ENCODE results near the gene COG7. TPM values are rescaled to one million over a fixed set of nuclear protein-coding genes. Genes with fewer than 3 reads are reported as not detected.
A peak's percentile ranks its signal among the peaks of the same experiment; 100 is the strongest.

Gene COG7
- total RNA-seq, 4 donors from 2014 or later: 6.9 to 18.6 (median 16.0) TPM

DNA sequence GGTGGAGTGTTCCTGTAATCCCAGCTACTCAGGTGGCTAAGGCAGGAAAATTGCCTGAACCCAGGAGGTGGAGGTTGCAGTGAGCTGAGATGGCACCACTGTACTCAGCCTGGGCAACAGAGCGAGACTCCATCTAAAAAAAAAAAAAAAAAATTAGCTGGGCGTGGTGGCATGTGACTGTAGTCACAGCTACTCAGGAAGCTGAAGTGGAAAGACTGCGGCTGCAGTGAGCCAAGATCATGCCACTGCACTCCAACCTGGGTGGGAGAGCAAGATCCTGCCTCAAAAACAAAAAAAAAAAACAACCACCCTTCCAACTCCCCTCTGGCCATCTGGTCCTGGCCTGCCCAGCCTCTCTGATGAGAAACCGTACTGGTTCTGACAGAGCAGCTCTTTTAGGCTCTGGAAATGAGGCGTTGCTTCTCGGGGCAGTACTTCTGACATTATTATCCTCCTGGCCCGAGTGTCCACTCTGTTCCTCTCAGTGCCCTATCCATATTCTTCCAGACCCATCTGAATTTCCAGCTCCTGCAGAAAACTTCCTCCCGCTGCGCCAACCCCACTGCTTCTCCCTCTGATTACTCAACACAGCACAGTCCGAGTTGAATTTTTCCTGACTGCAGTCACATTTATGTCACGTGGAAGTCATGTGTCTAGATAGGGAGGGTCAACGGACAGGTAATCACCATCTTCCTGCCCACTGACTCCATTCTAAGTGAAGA lies 44.0 kb upstream of the COG7 start:
- no peak for ATAC-seq
- TF ChIP-seq, protein P1, sequence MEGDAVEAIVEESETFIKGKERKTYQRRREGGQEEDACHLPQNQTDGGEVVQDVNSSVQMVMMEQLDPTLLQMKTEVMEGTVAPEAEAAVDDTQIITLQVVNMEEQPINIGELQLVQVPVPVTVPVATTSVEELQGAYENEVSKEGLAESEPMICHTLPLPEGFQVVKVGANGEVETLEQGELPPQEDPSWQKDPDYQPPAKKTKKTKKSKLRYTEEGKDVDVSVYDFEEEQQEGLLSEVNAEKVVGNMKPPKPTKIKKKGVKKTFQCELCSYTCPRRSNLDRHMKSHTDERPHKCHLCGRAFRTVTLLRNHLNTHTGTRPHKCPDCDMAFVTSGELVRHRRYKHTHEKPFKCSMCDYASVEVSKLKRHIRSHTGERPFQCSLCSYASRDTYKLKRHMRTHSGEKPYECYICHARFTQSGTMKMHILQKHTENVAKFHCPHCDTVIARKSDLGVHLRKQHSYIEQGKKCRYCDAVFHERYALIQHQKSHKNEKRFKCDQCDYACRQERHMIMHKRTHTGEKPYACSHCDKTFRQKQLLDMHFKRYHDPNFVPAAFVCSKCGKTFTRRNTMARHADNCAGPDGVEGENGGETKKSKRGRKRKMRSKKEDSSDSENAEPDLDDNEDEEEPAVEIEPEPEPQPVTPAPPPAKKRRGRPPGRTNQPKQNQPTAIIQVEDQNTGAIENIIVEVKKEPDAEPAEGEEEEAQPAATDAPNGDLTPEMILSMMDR (IDR thresholded peaks at IDR 0.05): no peak
- TF ChIP-seq POLR2AphosphoS5 (IDR thresholded peaks at IDR 0.05) (no peak), EP300 (IDR thresholded peaks at IDR 0.05) (no peak), POLR2A (IDR thresholded peaks at IDR 0.05) (no peak)
- H3K4me1 ChIP-seq: peaks cover 0 to 56% (median 3%) of the 10 kb centered on the region in 3 donors
- H3K27me3 ChIP-seq: no peaks in the 10 kb centered on the region
- no peak overlapping the region for H3K4me3 ChIP-seq
- H3K36me3 ChIP-seq: peaks cover 0 to 63% of the 10 kb centered on the region in 2 donors
- H3K27ac ChIP-seq: peak overlapping the region in 3 of 4 donors; percentile 41 to 52 (median 49)
- WGBS, 2 donors (ENCODE audit: low coverage in 1 of 2): 60 to 61% methylated on average over 5 to 12 of the region's 12 CpGs
- H3K9me3 ChIP-seq: no peaks in the 10 kb centered on the region

DNA sequence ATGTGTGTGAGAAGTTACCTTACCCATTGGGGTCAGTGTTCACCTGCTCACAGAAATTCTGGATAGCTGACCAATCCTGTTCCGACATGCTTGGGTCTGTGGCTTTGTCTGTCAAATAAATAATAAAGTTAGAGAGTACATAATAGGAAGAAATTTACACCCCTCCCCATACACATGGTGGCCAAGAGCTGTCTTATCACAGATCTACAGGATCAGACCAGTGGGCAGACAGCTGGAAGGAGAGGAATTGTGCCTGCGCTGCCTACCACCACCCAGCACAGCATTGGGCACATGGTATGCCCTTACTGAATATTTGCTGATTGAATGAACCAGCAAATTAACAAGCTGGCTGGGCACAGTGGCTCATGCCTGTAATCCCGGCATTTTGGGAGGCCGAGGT lies 42.7 kb upstream of the COG7 start:
- Histone ChIP-seq H3K9me3 (no peaks in the 10 kb centered on the region), H3K4me1 (peaks cover 0 to 48% (median 3%) of the 10 kb centered on the region in 3 donors), H3K27ac (no peak overlapping the region), H3K4me3 (no peak overlapping the region), H3K27me3 (no peaks in the 10 kb centered on the region), H3K36me3 (peaks cover 0 to 66% of the 10 kb centered on the region in 2 donors)
- TF ChIP-seq, protein P1 (IDR thresholded peaks at IDR 0.05): no peak
- no peak for TF ChIP-seq EP300 (IDR thresholded peaks at IDR 0.05)
- no peak for TF ChIP-seq POLR2A (IDR thresholded peaks at IDR 0.05)
- no peak for TF ChIP-seq POLR2AphosphoS5 (IDR thresholded peaks at IDR 0.05)
- no peak for ATAC-seq
- 100% methylated on average over 4 of the region's 4 CpGs; no CpG with 5 or more reads in 1 of the 2 donors for WGBS, 2 donors (ENCODE audit: low coverage in 1 of 2)

GRCh38 chr16:23494188-23494587 lies 41.2 kb upstream of the COG7 start:
- WGBS, 2 donors (ENCODE audit: low coverage in 1 of 2): 82 to 100% methylated on average over 1 to 5 of the region's 11 CpGs
- ATAC-seq: no peak
- H3K9me3 ChIP-seq: no peaks in the 10 kb centered on the region
- H3K4me1 ChIP-seq: peaks cover 0 to 33% (median 3%) of the 10 kb centered on the region in 3 donors
- TF ChIP-seq POLR2A (IDR thresholded peaks at IDR 0.05) (no peak), POLR2AphosphoS5 (IDR thresholded peaks at IDR 0.05) (no peak), EP300 (IDR thresholded peaks at IDR 0.05) (no peak)
- TF ChIP-seq, protein P1 (IDR thresholded peaks at IDR 0.05): no peak
- no peak overlapping the region for H3K27ac ChIP-seq
- H3K36me3 ChIP-seq: peaks cover 0 to 72% of the 10 kb centered on the region in 2 donors
- H3K27me3 ChIP-seq: no peaks in the 10 kb centered on the region
- H3K4me3 ChIP-seq: no peak overlapping the region

- H3K4me3 ChIP-seq: no peak overlapping the region
- no peak for TF ChIP-seq POLR2AphosphoS5 (IDR thresholded peaks at IDR 0.05)
- TF ChIP-seq EP300 (IDR thresholded peaks at IDR 0.05): no peak
- TF ChIP-seq, protein P1 (IDR thresholded peaks at IDR 0.05): no peak
- TF ChIP-seq POLR2A (IDR thresholded peaks at IDR 0.05): no peak
- no peak overlapping the region for H3K27ac ChIP-seq
- peaks cover 0 to 9% (median 0%) of the 10 kb centered on the region in 3 donors for H3K4me1 ChIP-seq
- H3K9me3 ChIP-seq: no peaks in the 10 kb centered on the region
- no peaks in the 10 kb centered on the region for H3K27me3 ChIP-seq
- WGBS, 2 donors (ENCODE audit: low coverage in 1 of 2): 48 to 73% methylated on average over 10 to 13 of the region's 14 CpGs
- no peak for ATAC-seq
- peaks cover 0 to 97% of the 10 kb centered on the region in 2 donors for H3K36me3 ChIP-seq
Measured at GRCh38 chr16:23491490-23492391, 38.8 kb upstream of the COG7 start.
